A172 (cell line): ENCODE data around the gene PRAMEF14. TPM values are rescaled to one million over a fixed set of nuclear protein-coding genes. Genes with fewer than 3 reads are reported as not detected.

Source experiments
- total RNA-seq: library from RNA; depleted of rRNA; stranded (reverse); fragments of >200 nt; shearing (Covaris generic); gene quantifications from 2 replicates; pipeline ENCODE4 v1.2.3, GENCODE V29; 2014; rRNA removed

The PRAMEF14 gene
- total RNA-seq, 1 experiment from 2014 or later = not detected

Other genes with a start within 250 kb of the PRAMEF14 start
- not detected in 2 replicates for gene HNRNPCL2, start 230.3 kb downstream of the PRAMEF14 start, total RNA-seq
- gene PRAMEF26, start 191.1 kb downstream of the PRAMEF14 start, total RNA-seq = not detected in 2 replicates
- gene HNRNPCL4, start 181.5 kb downstream of the PRAMEF14 start, total RNA-seq = not detected in 2 replicates
- gene PRAMEF9, start 175.3 kb downstream of the PRAMEF14 start, total RNA-seq = not detected in 2 replicates
- gene PRAMEF13, start 145.7 kb downstream of the PRAMEF14 start, total RNA-seq = not detected in 2 replicates
- gene PRAMEF18, start 121.0 kb downstream of the PRAMEF14 start, total RNA-seq = not detected in 2 replicates
- not detected in 2 replicates for gene PRAMEF5, start 92.9 kb downstream of the PRAMEF14 start, total RNA-seq
- gene PRAMEF8, start 62.0 kb downstream of the PRAMEF14 start, total RNA-seq = not detected in 2 replicates
- not detected in 2 replicates for gene PRAMEF33, start 43.6 kb downstream of the PRAMEF14 start, total RNA-seq
- gene PRAMEF15, start 31.6 kb downstream of the PRAMEF14 start, total RNA-seq = not detected in 2 replicates
- gene PRAMEF19, start 24.8 kb upstream of the PRAMEF14 start, total RNA-seq = not detected in 2 replicates
- not detected in 2 replicates for gene PRAMEF17, start 42.5 kb upstream of the PRAMEF14 start, total RNA-seq
- not detected in 2 replicates for gene PRAMEF20, start 63.3 kb upstream of the PRAMEF14 start, total RNA-seq
- gene LRRC38, start 166.9 kb upstream of the PRAMEF14 start, total RNA-seq = not detected in 2 replicates
- gene PDPN, start 236.7 kb upstream of the PRAMEF14 start, total RNA-seq = not detected in 2 replicates